ENCODE data around the gene FAM174C. TPM values are rescaled to one million over a fixed set of nuclear protein-coding genes. Genes with fewer than 3 reads are reported as not detected.
A peak's percentile ranks its signal among the peaks of the same experiment; 100 is the strongest.

Gene FAM174C
- total and polyA plus RNA-seq, 2 donors (not counting 3 experiments of a cell fraction or from before 2014, with no cell fraction given): 46.7 to 83.9 TPM

DNA sequence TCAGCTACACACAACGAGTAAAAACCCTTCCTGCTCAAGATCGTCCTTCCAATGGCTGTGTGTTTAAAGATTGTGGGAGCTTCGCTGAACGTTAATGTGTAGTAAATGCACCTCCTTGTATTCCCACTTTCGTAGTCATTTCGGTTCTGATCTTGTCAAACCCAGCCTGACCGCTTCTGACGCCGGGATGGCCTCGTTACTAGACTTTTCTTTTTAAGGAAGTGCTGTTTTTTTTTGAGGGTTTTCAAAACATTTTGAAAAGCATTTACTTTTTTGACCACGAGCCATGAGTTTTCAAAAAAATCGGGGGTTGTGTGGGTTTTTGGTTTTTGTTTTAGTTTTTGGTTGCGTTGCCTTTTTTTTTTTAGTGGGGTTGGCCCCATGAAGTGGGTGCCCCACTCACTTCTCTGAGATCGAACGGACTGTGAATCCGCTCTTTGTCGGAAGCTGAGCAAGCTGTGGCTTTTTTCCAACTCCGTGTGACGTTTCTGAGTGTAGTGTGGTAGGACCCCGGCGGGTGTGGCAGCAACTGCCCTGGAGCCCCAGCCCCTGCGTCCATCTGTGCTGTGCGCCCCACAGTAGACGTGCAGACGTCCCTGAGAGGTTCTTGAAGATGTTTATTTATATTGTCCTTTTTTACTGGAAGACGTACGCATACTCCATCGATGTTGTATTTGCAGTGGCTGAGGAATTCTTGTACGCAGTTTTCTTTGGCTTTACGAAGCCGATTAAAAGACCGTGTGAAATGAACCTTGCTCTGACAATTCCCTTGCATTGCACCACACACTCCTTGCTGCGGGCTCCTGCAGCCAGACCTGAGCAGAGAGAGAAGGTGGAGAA is 2.7 kb upstream of the FAM174C start:
- peaks cover 23 to 34% of the 10 kb centered on the region in 2 experiments for H3K36me3 ChIP-seq (ENCODE audit: control insufficient read depth in 2 of 2, extremely low read depth in 1 of 2, insufficient read depth in 2 of 2, low read length in 2 of 2)

DNA sequence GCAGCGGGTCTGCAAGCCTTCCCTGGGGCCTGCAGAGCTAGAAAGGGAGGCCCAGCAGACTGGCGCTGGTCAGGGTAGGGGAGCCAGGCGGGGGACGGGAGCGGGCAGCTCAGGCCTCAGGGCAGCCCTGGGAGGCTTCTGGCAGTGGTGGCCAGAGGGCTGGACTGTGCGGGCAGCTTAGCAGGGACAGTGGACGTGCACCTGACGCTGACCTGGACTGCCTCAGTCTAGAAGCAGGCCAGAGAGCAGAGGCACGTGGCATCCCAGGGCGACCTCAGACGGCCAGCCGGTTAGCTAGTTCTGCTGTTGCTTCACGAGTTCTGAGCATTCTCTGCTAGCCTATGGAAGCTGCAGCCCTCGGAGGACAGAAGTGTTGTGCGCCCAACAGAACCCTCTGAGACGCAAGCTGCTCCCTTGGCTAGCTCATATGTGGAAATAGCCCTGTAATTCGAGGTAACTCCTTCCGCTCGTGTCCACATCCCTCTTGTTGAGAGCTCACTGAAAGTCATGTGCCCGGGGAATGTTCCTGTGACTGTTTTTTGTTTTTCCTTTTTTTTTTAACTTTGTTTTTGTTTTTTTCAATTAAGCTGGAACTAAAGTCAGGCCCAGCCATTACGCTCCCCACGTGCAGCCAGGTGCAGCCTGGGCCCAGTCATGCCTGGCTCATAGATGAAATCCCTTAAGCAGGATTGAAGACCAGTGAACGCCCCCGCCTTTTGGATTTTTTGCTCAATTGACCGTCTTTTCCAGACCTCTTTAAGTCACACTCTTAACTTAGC is 1.9 kb upstream of the FAM174C start:
- H3K4me3 ChIP-seq (replicated peaks in 1 of 3; ENCODE audit: insufficient read depth in 1 of 3, low read depth in 1 of 3, low read length in 3 of 3): no peak overlapping the region
- peaks cover 39% of the 10 kb centered on the region for H3K4me1 ChIP-seq (ENCODE audit: control insufficient read depth, extremely low read depth, insufficient read depth, low read length)
- H4K20me1 ChIP-seq (replicated peaks; ENCODE audit: control insufficient read depth, extremely low read depth, insufficient read depth, low read length): no peaks in the 10 kb centered on the region
- no peak overlapping the region for H2AFZ ChIP-seq (ENCODE audit: low read depth, low read length)
- peaks cover 48% of the 10 kb centered on the region for H3K79me2 ChIP-seq (ENCODE audit: control insufficient read depth, insufficient read depth, low read length)
- TF ChIP-seq JUN (IDR thresholded peaks at IDR 0.05; ENCODE audit: borderline replicate concordance, insufficient read depth, insufficient read length, low read depth) (no peak), FOS (IDR thresholded peaks at IDR 0.05; ENCODE audit: borderline replicate concordance, insufficient read depth, low read length) (no peak), POLR2AphosphoS5 (IDR thresholded peaks at IDR 0.05; ENCODE audit: insufficient read depth, low read depth, low read length) (peak; percentile 26), POLR2A (IDR thresholded peaks at IDR 0.05; ENCODE audit: low read depth, low read length) (peak; percentile 26), EZH2 (IDR thresholded peaks at IDR 0.05; ENCODE audit: borderline replicate concordance, low read depth, low read length, severe bottlenecking) (no peak)
- TF ChIP-seq, protein P1, sequence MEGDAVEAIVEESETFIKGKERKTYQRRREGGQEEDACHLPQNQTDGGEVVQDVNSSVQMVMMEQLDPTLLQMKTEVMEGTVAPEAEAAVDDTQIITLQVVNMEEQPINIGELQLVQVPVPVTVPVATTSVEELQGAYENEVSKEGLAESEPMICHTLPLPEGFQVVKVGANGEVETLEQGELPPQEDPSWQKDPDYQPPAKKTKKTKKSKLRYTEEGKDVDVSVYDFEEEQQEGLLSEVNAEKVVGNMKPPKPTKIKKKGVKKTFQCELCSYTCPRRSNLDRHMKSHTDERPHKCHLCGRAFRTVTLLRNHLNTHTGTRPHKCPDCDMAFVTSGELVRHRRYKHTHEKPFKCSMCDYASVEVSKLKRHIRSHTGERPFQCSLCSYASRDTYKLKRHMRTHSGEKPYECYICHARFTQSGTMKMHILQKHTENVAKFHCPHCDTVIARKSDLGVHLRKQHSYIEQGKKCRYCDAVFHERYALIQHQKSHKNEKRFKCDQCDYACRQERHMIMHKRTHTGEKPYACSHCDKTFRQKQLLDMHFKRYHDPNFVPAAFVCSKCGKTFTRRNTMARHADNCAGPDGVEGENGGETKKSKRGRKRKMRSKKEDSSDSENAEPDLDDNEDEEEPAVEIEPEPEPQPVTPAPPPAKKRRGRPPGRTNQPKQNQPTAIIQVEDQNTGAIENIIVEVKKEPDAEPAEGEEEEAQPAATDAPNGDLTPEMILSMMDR (IDR thresholded peaks at IDR 0.05; ENCODE audit: extremely low read depth in 1 of 2, insufficient read depth in 1 of 2, low read depth in 1 of 2, low read length in 2 of 2): no peak
- no TSS peak for BruUV-seq (replicated peaks)
- intact Hi-C loops (cut with micrococcal nuclease): no loop called here
- POLR2A ChIA-PET: interaction anchor here (0.6 kb wide), 1 partner anchor 21 kb away, joined by 5 read pairs; no protein-coding TSS in a partner anchor
- DNase-seq (ENCODE audit: low read depth, low spot score): no peak
- no peaks in the 10 kb centered on the region for H3K9me3 ChIP-seq (replicated peaks; ENCODE audit: control insufficient read depth, insufficient read depth, low read length)
- no peak for FAIRE-seq
- dilution Hi-C loops (cut with MboI; ENCODE audit: extremely low pct_ligation_motif_present, low sequenced_read_pairs): no loop called here
- H3K36me3 ChIP-seq (ENCODE audit: control insufficient read depth in 2 of 2, extremely low read depth in 1 of 2, insufficient read depth in 2 of 2, low read length in 2 of 2): peaks cover 23 to 34% of the 10 kb centered on the region in 2 experiments
- H3K4me2 ChIP-seq (ENCODE audit: insufficient read depth, low read length): no peak overlapping the region
- no peak overlapping the region for H3K27ac ChIP-seq (ENCODE audit: insufficient read depth, low read depth, low read length)
- H3K27me3 ChIP-seq (ENCODE audit: control insufficient read depth in 2 of 2, insufficient read depth in 2 of 2, low read length in 2 of 2): no peaks in the 10 kb centered on the region
- no peaks in the 10 kb centered on the region for H3K9me1 ChIP-seq (replicated peaks; ENCODE audit: control insufficient read depth, extremely low read depth, insufficient read depth, low read length)
- CTCF ChIA-PET: interaction anchor here (3.9 kb wide), 1 partner anchor 29 kb away, joined by 42 read pairs; no protein-coding TSS in a partner anchor
- no peak overlapping the region for H3K9ac ChIP-seq (replicated peaks; ENCODE audit: extremely low read depth, insufficient read depth, low read length)

More for the DNA sequence above, 2.7 kb upstream of the FAM174C start:
- no peaks in the 10 kb centered on the region for H3K9me1 ChIP-seq (replicated peaks; ENCODE audit: control insufficient read depth, extremely low read depth, insufficient read depth, low read length)
- H3K79me2 ChIP-seq (ENCODE audit: control insufficient read depth, insufficient read depth, low read length): peaks cover 48% of the 10 kb centered on the region
- H4K20me1 ChIP-seq (replicated peaks; ENCODE audit: control insufficient read depth, extremely low read depth, insufficient read depth, low read length): no peaks in the 10 kb centered on the region
- POLR2A ChIA-PET: no interaction called here
- no peak for TF ChIP-seq POLR2AphosphoS5 (IDR thresholded peaks at IDR 0.05; ENCODE audit: insufficient read depth, low read depth, low read length)
- H3K27ac ChIP-seq (ENCODE audit: insufficient read depth, low read depth, low read length): no peak overlapping the region
- BruUV-seq (replicated peaks): TSS peak; percentile 1
- no peaks in the 10 kb centered on the region for H3K27me3 ChIP-seq (ENCODE audit: control insufficient read depth in 2 of 2, insufficient read depth in 2 of 2, low read length in 2 of 2)
- DNase-seq (ENCODE audit: low read depth, low spot score) (no peak), FAIRE-seq (no peak)
- H2AFZ ChIP-seq (ENCODE audit: low read depth, low read length): no peak overlapping the region
- H3K9me3 ChIP-seq (replicated peaks; ENCODE audit: control insufficient read depth, insufficient read depth, low read length): no peaks in the 10 kb centered on the region
- CTCF ChIA-PET: interaction anchor here (0.5 to 3.9 kb wide), 2 partner anchors 28 to 99 kb away, joined by 3 to 42 read pairs; no protein-coding TSS in a partner anchor
- H3K4me3 ChIP-seq (replicated peaks in 1 of 3; ENCODE audit: insufficient read depth in 1 of 3, low read depth in 1 of 3, low read length in 3 of 3): no peak overlapping the region
- intact Hi-C loops (cut with micrococcal nuclease) (no loop called here), dilution Hi-C loops (cut with MboI; ENCODE audit: extremely low pct_ligation_motif_present, low sequenced_read_pairs) (no loop called here)
- H3K9ac ChIP-seq (replicated peaks; ENCODE audit: extremely low read depth, insufficient read depth, low read length): no peak overlapping the region
- peaks cover 39% of the 10 kb centered on the region for H3K4me1 ChIP-seq (ENCODE audit: control insufficient read depth, extremely low read depth, insufficient read depth, low read length)
- H3K4me2 ChIP-seq (ENCODE audit: insufficient read depth, low read length): no peak overlapping the region
